ENCODE data around the gene VDR.

GRCh38 chr12:47799357-47799955 is 105.3 kb downstream of the VDR start:
- TF ChIP-seq CTCF (IDR thresholded peaks at IDR 0.05): no peak
- no peak for TF ChIP-seq EZH2 (IDR thresholded peaks at IDR 0.05; ENCODE audit: borderline replicate concordance, insufficient read depth, low read depth, low read length, poor library complexity, severe bottlenecking)
